Lung microvascular endothelial cell (primary cell): Measurements from ENCODE around the gene NR1I3. TPM values are rescaled to one million over a fixed set of nuclear protein-coding genes. Genes with fewer than 3 reads are reported as not detected.
A peak's percentile ranks its signal among the peaks of the same experiment; 100 is the strongest.
"Not testable (repeated sequence)": the region's sequence is repeated elsewhere in the genome, so short reads cannot be mapped to it uniquely, and the experiment has no call there.

Experiments used
- DNase-seq, 2 donors: peaks; one replicate each; pipeline versions ENCODE4 v3.0.0 to v3.0.0-alpha.2; 2010; ENCODE audit warnings: low read depth in 2 of 2
- total RNA-seq: library from RNA; depleted of rRNA; stranded (reverse); fragments of >200 nt; gene quantifications from 2 replicates; pipeline ENCODE4 v1.2.1, GENCODE V29; 2014

Gene NR1I3
- total RNA-seq, 1 donor from 2014 or later = not detected

DNA sequence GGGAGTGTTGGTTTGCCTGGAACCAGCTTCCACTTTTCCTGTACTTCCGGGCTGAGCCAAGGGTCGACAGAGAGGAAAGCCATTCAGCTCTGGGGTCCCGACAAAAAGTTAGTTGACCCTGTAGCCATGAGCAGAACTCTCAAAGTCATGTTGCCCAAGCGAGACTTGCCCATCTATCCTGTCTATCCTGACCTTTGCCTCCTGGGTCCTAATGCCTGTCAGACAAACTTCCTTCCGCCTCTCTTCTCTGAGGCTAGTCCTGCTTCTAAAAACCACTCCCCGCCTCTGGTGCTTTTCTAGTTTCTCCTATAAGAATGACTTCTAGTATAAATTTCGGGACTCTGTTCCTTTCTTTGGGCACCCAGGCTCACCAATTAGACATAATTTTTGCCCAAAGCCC is 12.8 kb upstream of the NR1I3 start:
- no peak for DNase-seq

DNA sequence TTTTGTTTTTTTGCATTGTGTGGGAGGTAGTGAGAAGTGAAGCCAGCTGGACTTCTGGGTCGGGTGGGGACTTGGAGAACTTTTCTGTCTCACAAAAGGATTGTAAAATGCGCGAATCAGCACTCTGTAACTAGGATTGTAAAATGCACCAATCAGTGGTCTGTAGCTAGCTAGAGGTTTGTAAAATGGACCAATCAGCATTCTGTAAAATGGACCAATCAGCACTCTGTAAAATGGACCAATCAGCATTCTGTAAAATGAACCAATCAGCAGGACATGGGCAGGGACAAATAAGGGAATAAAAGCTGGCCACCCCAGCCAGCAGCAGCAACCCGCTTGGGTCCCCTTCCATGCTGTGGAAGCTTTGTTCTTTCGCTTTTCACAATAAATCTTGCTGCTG is 12.1 kb upstream of the NR1I3 start:
- DNase-seq = not testable (repeated sequence)

DNA sequence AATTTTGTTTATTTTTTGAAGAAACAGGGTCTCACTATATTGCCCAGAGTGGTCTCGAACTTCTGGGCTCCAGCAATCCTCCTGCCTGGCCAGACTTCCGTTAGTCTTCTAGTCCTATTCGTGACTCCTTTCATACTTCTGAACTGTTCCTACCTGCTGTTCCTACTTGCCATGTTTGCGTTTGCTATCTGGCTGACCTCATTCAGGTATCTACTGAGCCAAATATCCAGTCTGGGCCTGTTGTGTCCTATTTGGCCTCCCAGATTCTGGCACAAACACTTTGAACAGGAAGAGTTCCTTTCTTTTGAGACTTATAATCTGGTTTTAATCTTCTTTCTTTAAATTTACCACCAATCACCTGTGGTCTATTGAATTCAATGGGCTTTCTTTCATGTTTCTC is 6.9 kb upstream of the NR1I3 start:
- no peak for DNase-seq

DNA sequence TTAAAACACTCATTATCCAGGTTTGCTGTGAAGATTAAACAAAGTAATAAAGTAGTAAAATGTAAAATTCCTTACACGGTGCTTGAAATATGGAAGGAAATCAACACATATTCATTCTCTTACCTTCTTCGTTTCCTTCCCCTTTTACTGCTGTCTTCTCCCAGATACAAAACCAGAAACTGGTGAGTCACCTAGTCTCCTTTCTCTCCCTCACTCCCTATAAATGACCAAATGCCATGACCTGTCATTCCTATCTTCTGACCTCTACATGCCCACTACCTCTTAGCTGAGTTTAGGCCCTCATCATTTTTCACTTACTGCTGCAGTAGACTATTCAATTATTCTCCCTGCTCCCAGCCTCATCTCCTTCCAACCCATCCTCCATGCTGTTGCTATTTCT is 4.3 kb upstream of the NR1I3 start:
- DNase-seq = no peak

DNA sequence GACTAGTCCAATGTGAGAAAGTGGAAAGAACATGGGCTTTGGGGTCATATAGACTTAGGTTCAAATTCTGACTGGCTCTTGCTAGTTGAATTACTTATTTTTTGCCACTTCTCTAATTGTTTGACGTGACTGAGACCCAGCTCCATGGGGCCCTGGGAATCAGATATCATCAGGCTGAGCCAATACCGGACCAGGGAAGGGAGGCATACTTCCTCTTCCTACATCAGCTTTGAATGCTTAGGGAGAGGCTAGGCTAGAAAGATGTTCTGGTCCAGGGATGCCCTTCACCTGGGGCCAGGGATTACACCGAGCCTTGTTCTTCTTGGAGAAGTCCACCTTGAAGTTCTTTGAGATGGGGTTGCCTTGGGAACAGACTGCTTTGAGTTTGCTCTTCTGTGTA is 3.7 kb upstream of the NR1I3 start:
- no peak for DNase-seq

DNA sequence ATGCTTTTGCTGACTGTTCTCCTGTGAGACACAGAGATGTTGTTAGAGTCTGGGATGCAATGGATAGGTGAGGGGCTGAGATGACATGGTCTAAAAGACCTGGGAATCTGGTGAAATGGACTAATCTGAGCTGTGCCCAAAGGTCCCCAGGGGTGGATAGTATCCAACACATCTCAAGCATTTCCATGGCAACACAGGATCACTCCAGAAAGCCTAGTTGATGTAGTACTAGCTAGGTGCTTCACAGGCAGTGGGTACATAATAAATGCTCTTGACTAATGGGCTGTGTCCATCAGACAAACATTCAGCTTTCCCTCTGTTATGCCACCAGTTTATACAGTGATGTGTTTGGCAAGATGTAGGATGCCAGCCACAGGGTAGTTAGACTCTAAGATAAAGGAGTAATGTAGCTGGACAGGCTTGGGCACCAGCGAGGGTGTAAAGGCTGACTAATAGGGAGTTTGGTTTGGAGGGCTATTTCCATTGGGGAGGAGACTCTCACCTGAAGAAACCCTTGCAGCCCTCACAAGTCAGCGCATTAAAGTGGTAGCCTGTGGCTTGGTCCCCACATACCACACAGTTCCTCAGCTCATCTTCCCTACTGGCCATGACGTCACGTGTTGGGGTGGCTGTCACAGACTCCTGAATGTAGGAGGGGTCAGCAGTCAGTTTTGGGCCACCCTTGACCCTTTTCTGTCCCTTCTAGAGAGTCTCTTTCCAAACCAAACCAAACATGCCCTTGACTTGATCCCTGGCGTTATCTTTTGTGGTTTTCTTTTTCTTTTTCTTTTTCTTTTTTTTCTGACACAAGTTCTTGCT is 1.8 kb downstream of the NR1I3 start:
- DNase-seq = no peak

DNA sequence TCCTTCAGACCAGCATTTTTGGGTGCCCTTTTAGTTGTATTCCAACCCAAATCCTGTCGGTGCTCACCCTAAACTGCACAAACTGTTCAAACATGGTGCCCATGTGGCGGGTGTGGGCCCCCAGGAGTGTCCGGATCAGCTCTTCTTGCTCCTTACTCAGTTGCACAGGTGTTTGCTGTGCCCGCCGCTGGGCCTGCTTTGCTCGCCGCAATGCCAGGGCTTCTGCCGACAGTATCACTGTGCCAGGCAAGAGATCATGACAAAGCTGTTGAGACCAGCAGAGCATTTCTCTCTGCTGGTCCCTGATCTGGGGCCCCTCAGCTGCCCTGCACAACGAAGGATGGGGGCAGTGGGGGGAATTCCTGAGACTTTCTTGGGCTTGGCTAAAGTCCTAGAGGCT is 4.9 kb downstream of the NR1I3 start:
- DNase-seq = no peak

DNA sequence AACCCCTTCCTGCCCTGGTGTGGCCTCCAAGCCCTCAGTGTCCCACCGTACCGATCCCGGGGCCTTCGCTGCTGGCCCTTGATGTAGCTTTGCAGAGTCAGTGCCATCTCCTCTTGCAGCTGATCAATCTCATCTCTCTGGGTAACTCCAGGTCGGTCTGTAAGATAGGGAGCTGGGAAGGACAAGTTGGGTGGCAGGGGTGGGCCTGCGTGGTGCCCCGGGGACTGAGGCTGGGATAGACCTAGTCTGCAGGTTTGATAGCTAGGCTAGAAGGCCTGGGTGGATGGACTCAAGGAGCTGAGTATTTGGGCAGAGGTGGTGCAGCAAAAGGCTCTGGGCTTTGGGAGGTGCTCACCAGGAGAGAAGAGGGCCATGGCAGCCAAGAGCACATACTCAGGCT is 7.2 kb downstream of the NR1I3 start:
- DNase-seq = no peak

DNA sequence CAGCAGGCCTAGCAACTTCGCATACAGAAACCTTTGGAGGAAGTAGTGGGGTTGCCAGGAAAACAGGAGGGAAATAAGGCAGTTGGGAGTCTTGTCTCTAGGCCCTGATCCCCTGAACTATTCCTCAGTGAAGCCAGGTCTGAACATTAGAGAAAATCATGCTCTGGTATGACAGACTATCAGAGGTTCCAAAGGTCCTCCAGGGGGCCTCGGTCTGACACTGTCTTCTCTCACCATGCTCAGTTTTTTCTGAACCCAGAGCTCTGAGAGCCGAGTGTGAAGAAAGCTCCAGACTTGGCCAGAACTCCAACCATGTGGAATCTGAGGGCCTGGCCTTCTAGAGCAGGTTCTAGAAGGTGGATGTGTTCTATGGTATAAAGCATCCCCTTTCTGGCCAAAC is 8.1 kb downstream of the NR1I3 start:
- peak; percentile 27 for DNase-seq

DNA sequence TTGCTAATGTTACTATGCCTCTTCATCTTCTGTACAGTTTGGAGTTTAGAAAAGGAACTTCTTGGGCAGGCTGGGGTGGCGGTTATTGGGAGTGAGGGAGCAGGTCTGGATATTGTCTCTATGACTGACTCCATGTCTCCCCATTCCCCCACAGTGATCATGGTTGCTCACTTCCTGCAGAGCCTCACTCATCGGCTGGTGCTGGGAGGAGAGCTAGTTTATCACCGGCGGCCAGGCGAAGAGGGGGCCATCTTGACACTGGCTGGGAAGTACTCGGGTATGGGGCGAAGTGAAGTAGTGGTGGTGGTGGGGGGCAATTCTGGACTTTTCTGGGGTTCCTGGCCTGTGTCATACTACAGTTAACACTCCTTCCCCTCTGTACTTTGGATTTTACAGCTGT is 10.0 kb downstream of the NR1I3 start:
- peak in 1 of 2 donors; percentile 59 for DNase-seq

DNA sequence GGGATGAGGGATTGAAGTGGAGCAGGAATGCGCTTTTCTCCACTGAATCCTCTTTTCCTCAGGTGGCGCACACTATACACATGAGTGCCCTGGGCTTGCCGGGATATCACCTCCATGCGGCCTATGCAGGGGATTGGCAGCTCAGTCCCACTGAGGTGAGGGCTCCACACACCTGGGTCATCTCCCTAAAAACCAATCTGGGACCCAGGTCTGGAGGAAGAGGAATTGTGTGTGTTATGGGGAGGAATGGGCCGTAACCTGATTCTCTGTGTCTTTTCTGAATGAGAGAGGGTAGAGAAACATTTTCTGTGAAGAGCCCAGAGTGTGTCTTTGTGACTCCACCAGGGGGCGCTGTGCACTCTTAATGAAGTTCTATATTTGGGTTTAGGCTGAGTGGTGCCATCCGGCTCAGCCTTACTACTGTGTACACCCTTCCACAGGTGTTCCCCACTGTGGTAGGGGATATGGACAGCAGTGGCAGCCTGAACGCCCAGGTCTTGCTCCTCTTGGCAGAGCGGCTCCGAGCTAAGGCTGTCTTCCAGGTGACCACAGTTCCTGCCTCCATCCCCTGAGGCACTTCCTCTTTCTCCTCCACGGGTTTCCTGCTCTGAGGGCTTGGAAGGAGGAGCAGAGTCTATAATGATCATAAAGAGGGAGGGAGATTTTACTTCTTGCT is 10.7 kb downstream of the NR1I3 start:
- peak; percentile 80 to 85 for DNase-seq

DNA sequence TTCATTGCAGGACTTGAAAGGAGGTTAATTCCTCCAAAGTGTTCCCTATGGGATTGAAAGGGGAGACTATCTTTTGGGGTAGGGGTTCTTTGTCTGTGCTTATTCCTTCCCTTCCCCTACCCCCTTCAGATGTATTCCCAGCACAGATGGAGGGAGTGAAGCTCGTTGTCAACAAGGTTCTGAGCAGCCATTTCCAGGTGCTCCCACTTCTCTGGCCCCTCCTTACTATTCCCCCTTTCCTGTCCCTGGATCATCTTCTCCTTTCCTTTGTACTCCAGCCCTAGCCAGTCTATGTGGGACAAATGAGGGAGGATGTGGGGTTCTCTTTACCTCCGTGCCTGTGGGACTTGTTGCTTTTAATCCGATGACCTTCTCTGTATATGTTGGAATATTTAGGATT is 11.2 kb downstream of the NR1I3 start:
- no peak for DNase-seq

DNA sequence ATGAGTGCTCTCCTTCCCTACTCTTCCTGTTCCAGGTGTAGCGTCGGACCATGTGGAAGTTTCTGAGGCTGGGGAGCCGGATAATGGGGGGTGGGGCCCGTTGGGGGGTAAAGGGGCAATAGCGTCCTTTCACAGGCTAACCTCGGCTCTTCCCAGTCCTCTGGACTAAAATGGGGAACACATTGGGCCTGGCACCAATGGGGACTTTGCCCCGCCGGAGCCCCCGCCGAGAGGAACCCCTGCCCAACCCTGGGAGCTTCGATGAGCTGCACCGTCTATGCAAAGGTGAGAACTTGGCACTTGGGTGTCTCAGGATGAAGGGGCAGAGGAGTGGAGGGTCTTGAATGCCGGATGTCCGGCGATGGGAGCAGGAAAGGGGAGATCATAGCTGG is 11.7 kb downstream of the NR1I3 start:
- no peak for DNase-seq

DNA sequence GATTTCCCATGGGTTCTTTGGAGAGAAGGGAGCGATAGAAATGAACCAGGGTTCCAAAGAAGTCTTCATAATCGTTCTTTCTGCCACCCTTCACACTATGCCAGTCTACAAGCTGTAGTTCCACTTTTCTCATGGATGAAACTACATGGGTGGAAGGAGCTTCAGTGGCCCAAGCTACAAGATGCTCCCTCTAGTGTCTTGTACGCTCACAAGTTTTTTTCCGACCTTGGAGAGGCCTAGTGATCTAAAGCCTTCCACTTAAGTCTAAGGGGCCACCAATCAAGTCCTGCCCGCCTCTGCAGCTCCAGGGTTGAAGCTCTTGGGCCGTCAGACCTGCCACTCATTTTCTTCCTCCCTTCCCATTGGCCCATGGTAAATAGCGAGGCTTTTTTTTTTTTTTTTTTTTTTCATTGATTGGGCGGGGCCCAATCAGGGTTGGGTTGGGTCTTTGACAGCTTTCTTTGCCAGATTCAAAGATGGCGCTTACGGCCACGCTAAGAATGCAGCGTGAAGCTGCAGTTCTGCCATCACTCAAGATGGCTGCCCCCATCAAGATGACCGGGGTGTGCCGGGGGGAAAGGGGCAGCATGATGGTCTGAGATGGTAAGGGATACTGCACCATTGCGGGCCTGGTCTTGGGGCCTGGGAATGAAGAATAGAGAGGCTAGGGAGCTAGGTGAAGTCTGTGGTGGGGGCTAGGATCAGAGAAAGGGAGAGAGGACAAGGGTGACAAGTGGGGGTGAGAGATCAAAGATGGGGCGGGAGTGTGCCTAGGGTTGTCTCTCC is 12.3 kb downstream of the NR1I3 start, which contains the start of gene TOMM40L:
Gene TOMM40L, plus strand, starts transcription at position 527 of the 786 bp plus-strand sequence. CDS start 430 bp downstream, outside the sequence.
- DNase-seq = peak; percentile 97 to 100

DNA sequence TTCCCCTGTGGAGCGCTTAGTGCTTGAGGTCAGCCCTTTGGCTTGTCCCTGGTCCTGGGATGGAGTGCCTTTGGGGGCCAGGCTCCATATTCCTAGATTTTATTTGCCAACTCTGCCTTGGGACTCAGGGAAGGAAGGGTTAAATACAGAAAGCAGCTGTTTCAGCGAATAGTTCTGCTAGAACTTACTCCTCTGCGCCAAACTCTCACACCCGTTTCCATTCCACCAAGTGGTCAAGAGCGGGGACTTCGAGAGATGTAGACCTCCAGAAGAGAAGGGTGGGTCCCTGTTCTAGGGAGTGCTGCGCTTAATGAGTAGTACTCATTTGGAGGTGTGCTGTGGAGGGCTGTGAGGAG is 12.8 kb downstream of the NR1I3 start:
- DNase-seq = no peak

DNA sequence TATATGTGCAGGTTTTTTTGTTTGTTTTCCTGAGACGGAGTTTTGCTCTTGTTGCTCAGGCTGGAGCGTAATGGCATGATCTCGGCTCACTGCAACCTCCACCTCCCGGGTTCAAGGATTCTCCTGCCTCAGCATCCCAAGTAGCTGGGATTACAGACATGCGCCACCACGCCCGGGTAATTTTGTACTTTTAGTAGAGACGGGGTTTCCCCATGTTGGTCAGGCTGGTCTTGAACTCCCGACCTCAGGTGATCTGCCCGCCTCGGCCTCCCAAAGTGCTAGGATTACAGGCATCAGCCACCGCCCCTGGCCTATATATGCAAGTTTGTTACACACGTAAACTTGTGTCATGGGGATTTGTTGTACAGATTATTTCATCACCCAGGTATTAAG is 13.3 kb downstream of the NR1I3 start:
- not testable (repeated sequence) for DNase-seq

DNA sequence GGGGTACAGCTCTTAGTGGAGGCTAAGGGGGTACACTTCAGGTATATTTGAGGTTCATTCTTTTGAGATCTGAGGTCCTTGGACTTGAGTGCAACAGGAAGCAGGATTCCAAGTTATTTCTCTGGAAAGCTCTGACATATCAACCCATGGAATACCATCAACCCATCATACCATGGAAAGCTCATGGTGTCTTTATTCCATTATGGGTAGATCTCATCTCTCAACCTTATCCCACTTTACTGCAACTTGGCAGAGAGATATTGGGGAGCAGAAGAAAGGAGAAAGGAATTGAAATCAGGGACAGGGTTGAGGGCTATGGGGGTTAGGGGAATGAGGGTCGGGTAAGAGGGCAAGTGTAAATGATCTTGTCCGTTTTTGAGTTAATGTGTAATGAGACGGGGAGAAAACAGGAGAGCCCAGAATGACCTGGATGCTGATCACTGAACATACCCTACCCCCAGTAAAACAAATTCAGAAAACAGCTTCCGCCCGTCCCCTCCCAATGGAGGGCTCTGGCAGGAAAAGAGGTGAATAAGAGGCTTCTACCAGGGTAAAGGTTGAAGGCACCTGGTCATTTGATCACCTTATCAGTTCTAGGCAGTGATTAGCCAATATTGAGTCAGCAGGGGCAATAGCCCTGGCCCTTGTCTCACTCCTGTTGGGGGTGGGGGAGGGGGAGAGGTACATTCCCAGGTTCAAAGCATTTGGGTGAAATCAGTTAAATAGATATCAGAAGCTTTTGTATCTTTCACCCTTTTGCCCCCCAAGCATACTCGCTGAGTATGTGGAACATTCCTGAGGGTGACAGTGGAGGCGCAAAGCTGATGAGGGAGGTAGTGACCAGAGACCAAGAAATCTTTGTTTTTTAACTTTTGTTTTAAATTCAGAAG is 14.0 kb downstream of the NR1I3 start:
- no peak for DNase-seq

DNA sequence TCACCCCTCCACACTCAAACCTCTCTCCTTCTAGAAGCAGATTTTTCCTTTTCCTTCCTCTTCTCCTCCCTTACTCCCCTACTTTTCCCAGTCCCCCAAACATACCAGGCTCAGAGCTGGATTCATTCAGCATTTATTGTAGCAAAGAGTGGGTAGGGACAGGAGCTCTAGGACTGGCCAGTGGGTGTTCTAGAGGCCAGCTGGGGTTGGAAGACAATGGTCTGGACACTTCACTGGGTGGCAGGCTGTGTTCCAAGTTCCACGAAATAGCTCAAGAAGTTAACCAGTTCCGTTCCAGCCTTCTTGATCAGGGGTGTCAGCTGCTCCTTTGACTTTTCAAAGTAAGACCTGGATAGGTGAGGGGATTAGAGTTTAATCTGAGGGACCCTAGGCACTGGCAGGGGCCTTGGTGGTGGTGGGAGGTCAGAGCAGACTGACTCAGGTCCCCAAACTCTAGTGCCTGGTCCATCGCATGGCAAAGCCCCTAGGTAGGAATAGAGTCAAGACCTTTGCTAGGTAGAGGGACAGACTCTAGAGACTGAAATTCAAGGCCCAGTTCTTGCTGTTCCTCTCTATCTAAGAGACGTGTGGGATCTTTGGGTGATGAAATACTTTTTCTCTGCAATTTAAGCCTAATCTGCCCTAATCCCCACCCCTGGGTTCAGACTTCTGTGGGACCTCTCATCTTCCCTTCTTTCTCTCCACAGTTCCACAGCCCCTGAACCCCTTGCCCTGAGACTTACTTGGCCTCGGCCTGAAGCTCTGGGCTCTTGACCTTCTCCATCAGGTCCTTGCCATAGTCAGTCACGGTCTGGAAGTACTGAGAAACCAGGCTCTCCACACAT is 15.6 kb downstream of the NR1I3 start:
- no peak for DNase-seq

DNA sequence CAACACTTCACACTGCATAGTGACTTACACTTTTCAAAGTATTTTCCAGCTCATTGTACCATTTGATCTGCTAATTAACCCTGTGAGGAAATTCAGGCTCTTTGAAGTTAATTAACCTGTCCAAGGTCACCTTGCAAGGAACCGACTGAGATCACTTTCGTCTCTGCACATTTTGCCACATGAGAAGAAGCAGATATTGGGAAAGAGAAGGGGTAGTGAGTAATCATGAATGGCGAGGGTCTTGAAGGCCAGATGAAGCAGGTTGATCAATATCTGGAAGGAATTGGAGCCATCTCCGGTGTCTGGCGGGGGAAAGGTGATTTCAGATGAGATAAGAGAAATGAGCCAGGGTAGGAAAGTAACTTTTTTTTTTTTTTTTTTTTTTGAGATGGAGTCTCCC is 18.0 kb downstream of the NR1I3 start:
- no peak for DNase-seq
